C1 segment of cervical spinal cord (tissue), 14 donors: ENCODE measurements around the gene KIAA1328.

Experiments
- DNase-seq, 14 donors: peaks; one replicate each; lab custom pipeline; 2025; lab: John Stamatoyannopoulos, UW

The KIAA1328 gene

GRCh38 chr18:37276111-37276890, 447.4 kb downstream of the KIAA1328 start:
- no peak for DNase-seq

- no peak for DNase-seq
These were observed 448.9 kb downstream of the KIAA1328 start for GRCh38 chr18:37277804-37278203.
